ENCODE data around the gene ALKAL2.

The ALKAL2 gene

DNA sequence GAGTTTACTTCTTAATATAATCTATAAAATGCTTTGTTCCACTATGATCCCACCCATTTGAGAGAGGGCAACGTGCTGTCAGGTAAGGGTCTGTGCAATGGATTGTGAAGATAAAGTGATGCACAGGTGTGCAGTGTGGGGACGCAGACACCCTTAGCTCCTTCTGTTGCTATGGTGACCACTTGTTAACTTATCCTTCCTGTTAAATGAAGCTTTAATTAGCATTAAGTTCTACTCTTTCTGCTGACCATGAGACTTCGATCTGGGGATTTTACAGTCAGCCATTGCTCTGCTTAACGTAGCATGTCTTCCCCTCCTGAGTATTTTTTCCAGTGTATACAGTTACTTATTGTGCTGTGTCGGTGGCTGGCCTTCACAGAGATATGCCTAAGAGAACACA, 23.1 kb upstream of the ALKAL2 start:
- TF ChIP-seq, protein P1, sequence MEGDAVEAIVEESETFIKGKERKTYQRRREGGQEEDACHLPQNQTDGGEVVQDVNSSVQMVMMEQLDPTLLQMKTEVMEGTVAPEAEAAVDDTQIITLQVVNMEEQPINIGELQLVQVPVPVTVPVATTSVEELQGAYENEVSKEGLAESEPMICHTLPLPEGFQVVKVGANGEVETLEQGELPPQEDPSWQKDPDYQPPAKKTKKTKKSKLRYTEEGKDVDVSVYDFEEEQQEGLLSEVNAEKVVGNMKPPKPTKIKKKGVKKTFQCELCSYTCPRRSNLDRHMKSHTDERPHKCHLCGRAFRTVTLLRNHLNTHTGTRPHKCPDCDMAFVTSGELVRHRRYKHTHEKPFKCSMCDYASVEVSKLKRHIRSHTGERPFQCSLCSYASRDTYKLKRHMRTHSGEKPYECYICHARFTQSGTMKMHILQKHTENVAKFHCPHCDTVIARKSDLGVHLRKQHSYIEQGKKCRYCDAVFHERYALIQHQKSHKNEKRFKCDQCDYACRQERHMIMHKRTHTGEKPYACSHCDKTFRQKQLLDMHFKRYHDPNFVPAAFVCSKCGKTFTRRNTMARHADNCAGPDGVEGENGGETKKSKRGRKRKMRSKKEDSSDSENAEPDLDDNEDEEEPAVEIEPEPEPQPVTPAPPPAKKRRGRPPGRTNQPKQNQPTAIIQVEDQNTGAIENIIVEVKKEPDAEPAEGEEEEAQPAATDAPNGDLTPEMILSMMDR (IDR thresholded peaks at IDR 0.05; ENCODE audit: insufficient read depth, low read depth, low read length, missing control alignments), result no peak
- no peak overlapping the region for H3K4me3 ChIP-seq (ENCODE audit: low read depth, low read length)
- DNase-seq (ENCODE audit: low read depth), result no peak

DNA sequence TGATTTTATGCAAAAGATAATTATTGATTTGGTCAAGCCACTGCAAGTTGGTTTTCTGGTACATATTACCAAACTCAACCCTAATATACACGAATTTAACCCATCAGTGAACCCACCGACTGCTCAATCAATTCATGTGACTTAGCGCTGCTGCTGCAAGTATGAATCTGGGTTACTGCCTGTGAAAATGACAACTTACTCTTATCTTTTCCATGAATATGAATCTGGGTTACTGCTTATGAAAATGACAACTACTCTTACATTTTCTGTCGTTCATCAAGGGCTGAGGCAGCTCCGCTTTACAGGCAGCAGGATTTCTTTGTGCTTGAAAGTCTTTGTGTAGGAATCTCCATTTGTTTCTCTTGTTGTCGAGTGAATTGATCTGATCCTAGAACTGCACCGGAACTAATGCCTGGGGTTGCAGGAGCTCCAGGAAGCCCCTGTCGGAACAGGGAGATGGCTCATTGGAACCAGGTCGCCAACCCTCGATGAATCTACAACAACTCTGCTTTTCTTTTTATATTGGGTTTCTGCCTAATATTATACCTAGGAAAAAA, 22.1 kb upstream of the ALKAL2 start:
- no peak overlapping the region for H3K4me3 ChIP-seq (ENCODE audit: low read depth, low read length)

DNA sequence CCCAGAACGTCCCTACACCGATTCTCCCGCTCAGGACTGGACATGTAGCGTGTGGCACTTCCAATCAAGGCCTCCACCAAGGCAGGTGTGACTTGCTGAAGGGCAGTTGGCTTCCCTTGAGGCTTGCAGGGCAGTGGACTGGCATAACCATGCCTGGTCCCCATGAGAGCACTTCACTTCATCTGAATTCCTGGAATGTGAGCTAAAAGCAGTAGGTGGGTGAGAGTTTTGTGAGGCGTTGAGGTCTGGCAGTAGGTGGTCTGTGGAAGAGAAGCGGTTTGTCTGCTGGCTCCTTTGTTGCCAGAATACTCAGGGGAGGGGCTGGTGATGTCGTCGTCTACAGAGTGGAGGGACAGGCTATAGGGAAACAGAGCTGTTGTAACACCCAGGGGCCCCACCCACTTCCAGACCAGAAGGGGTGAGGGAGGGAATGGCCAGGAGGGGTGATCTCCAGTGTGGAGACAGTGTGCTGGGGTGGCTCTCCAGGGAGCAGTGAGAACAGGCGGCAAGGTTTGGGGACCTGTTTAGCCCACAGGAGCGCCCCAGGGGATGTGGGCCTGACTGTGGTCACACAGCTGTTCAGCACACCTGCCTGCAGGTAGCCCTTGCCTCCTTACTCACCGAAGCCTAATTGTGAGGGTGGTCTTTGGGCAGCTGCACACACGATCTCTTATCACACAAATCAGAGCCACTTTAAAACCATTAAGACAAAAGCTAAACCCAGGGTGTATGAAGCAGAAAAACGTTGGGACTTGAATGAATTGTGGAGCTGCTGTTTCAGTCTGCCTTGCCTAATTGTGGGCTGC, 21.5 kb upstream of the ALKAL2 start:
- no peak for DNase-seq (ENCODE audit: low read depth)
- H3K4me3 ChIP-seq (ENCODE audit: low read depth, low read length), result no peak overlapping the region
- TF ChIP-seq, protein P1 (IDR thresholded peaks at IDR 0.05; ENCODE audit: insufficient read depth, low read depth, low read length, missing control alignments), result no peak

More for the DNA sequence above, 22.1 kb upstream of the ALKAL2 start:
- TF ChIP-seq, protein P1 (IDR thresholded peaks at IDR 0.05; ENCODE audit: insufficient read depth, low read depth, low read length, missing control alignments), result no peak
- no peak for DNase-seq (ENCODE audit: low read depth)

DNA sequence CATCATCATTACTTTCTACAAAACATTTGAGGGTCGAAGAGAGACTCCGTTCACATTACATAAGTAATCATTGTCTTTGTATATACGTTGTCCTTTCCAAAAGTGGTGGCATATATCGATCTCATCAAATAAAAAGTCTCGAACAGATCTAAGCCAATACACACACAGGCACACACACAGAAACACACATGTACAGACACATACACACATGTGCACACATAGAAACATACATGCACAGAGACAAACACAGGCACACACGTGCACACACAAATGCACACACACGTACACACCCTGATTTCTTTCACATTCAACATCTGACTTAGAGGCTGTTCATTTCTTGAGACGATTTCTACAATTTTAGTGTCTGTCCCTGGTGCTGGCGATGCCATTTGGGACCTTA, 17.5 kb upstream of the ALKAL2 start:
- DNase-seq (ENCODE audit: low read depth), result no peak
- H3K4me3 ChIP-seq (ENCODE audit: low read depth, low read length), result no peak overlapping the region
- TF ChIP-seq, protein P1 (IDR thresholded peaks at IDR 0.05; ENCODE audit: insufficient read depth, low read depth, low read length, missing control alignments), result no peak

DNA sequence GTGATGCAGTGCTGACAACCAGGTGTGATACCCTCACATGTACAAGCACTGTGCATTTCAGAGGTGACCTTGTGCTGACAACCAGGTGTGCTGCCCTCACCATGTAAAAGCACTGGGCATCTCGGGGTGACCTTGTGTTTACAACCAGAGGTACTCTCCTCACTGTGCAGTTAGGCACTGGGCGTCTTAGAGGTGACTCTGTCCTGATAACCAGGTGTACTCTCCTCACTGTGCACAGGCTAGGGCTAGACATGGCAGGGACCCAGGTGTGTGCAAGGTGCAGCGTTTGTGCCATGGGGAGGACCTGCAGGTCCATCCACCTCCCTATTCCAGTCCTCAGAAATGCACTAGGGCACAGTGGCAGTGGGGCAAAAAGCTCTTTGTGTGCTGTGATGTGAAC, 8.5 kb upstream of the ALKAL2 start:
- no peak for DNase-seq (ENCODE audit: low read depth)
- TF ChIP-seq, protein P1 (IDR thresholded peaks at IDR 0.05; ENCODE audit: insufficient read depth, low read depth, low read length, missing control alignments), result no peak
- no peak overlapping the region for H3K4me3 ChIP-seq (ENCODE audit: low read depth, low read length)

DNA sequence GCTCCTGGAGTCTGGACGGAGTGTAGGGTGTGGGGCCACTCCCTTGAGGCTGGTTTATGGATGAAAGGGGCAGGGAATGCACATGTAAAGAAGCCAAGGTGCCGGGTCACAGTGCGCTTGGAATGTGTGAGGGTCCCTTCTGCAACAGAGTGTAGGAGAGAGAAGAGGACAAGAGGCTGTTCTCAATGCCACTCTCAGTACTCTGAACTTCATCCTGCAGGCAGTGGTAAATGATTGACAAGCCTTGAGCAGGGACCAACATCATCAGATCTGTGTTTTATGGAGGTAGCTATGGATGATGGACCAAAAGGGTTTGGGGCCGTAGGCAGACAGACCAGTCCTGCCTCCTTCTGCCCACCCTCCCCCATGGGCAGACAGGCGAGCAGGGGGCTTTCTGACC, 7.2 kb upstream of the ALKAL2 start:
- no peak overlapping the region for H3K4me3 ChIP-seq (ENCODE audit: low read depth, low read length)
- TF ChIP-seq, protein P1 (IDR thresholded peaks at IDR 0.05; ENCODE audit: insufficient read depth, low read depth, low read length, missing control alignments), result no peak
- no peak for DNase-seq (ENCODE audit: low read depth)

All from GM12865 (cell line).